K562 (cell line): Measurements from ENCODE around the gene FREM1. TPM values are rescaled to one million over a fixed set of nuclear protein-coding genes. Genes with fewer than 3 reads are reported as not detected.

ENCODE experiments used
- ATAC-seq: fragments of 200-7000 bp; cut with Tn5 transposase; 3 replicates; pipeline ENCODE4 v1.9.1; 2020; ENCODE audit warnings: moderate library complexity
- BruUV-seq: library from RNA; stranded (reverse); fragments of 400-500 nt; replicated peaks from 2 replicates; lab custom pipeline; 2021; lab: Mats Ljungman, UMichigan
- CTCF ChIA-PET: fragments of 300-600 bp; formaldehyde crosslinking; extraction: SDS; loops from one replicate; lab custom pipeline; 2021; ENCODE audit warnings: low intra/inter-chr PET ratio; lab: Yijun Ruan, JAX
- POLR2A ChIA-PET: fragments of 300-600, 350-650 bp; sonication (Branson Sonifier 250); formaldehyde crosslinking; extraction: SDS; loops from one replicate; lab custom pipeline; 2021; ENCODE audit warnings: antibody characterized with exemption, inconsistent platforms; lab: Yijun Ruan, JAX
- DNase-seq, 4 experiments: peaks; one replicate each; pipeline versions ENCODE4 v3.0.0 to v3.0.0-alpha.2; 2011 to 2018; ENCODE audit warnings: low spot score in 3 of 4, mixed read lengths in 3 of 4; ENCODE audit errors: extremely low read depth in 1 of 4
- FAIRE-seq: peaks from 2 replicates; lab custom pipeline; 2011; peaks lifted over from hg19 to GRCh38; lab: Jason Lieb, UNC
- H2AFZ ChIP-seq: 2 replicates; pipeline ENCODE4 v1.6.0; 2011; ENCODE audit warnings: low read depth, low read length, control low read depth, inconsistent platforms
- H3K27ac ChIP-seq: fragments of 200-600 bp; 3 replicates; pipeline ENCODE4 v1.8.0; 2011; ENCODE audit warnings: low read depth, mild to moderate bottlenecking, control low read depth, inconsistent platforms, low read length, moderate library complexity, mixed read lengths; ENCODE audit errors: extremely low read depth
- H3K27me3 ChIP-seq, 2 experiments: fragments of 300-600 bp in 1 of 2; 2 replicates in 1 of 2; 3 replicates in 1 of 2; pipeline versions ENCODE4 v1.6.0 to v1.8.0; 2011; ENCODE audit warnings: inconsistent platforms in 2 of 2, low read length in 2 of 2, mild to moderate bottlenecking in 1 of 2, mixed read lengths in 1 of 2, moderate library complexity in 1 of 2; ENCODE audit not compliant: control insufficient read depth in 2 of 2, insufficient read depth in 2 of 2
- H3K36me3 ChIP-seq: fragments of 300-600 bp; 3 replicates; pipeline ENCODE4 v1.8.0; 2011; ENCODE audit warnings: mild to moderate bottlenecking, low read length, inconsistent platforms; ENCODE audit not compliant: control insufficient read depth, insufficient read depth
- H3K4me1 ChIP-seq, 2 experiments: fragments of 200-600 bp in 1 of 2; replicated peaks in 1 of 2; 2 replicates in 1 of 2; 3 replicates in 1 of 2; pipeline versions ENCODE4 v1.5.1 to v1.8.0; 2011; ENCODE audit warnings: inconsistent platforms in 2 of 2, low read length in 2 of 2, mild to moderate bottlenecking in 1 of 2, mixed read lengths in 1 of 2, moderate library complexity in 1 of 2; ENCODE audit not compliant: control insufficient read depth in 2 of 2, insufficient read depth in 2 of 2
- H3K4me2 ChIP-seq: 2 replicates; pipeline ENCODE4 v1.6.1; 2011; ENCODE audit warnings: low read length, control low read depth, inconsistent platforms, mixed read lengths; ENCODE audit not compliant: insufficient read depth
- H3K4me3 ChIP-seq: fragments of 200-600 bp; sonication (generic), shearing (Covaris generic); 2 replicates; pipeline ENCODE4 v1.5.1; 2016; ENCODE audit warnings: control low read depth, inconsistent platforms
- H3K79me2 ChIP-seq: fragments of 200-600 bp; 3 replicates; pipeline ENCODE4 v1.8.0; 2011; ENCODE audit warnings: low read length, inconsistent platforms; ENCODE audit not compliant: control insufficient read depth, insufficient read depth
- H3K9ac ChIP-seq, 2 experiments: 2 replicates each; pipeline versions ENCODE4 v1.6.0 to v1.6.1; 2011; ENCODE audit warnings: low read depth in 2 of 2, low read length in 2 of 2, control low read depth in 1 of 2, inconsistent platforms in 1 of 2, mild to moderate bottlenecking in 1 of 2, mixed read lengths in 1 of 2; ENCODE audit not compliant: insufficient read depth in 1 of 2
- H3K9me1 ChIP-seq: one replicate; pipeline ENCODE4 v1.6.0; 2011; ENCODE audit warnings: inconsistent platforms, mild to moderate bottlenecking, low read length, moderate library complexity; ENCODE audit not compliant: control insufficient read depth, insufficient read depth
- H3K9me3 ChIP-seq: replicated peaks from 2 replicates; pipeline ENCODE4 v1.5.1; 2011; ENCODE audit warnings: low read depth, low read length, inconsistent platforms; ENCODE audit not compliant: control insufficient read depth, insufficient read depth
- H4K20me1 ChIP-seq: replicated peaks from 2 replicates; pipeline ENCODE4 v1.6.1; 2011; ENCODE audit warnings: low read length, inconsistent platforms, mixed read lengths; ENCODE audit not compliant: control insufficient read depth, insufficient read depth
- ASH1L ChIP-seq: fragments of 450-650 bp; IDR thresholded peaks from 2 replicates; pipeline ENCODE4 v1.6.1; 2018; ENCODE audit warnings: borderline replicate concordance, mild to moderate bottlenecking, low read depth; ENCODE audit not compliant: partially characterized antibody
- BRD4 ChIP-seq: fragments of 200-600 bp; sonication (generic); IDR thresholded peaks from 2 replicates; pipeline ENCODE4 v1.6.1; 2017; ENCODE audit warnings: inconsistent platforms
- CREBBP ChIP-seq: IDR thresholded peaks from one replicate; pipeline ENCODE4 v1.6.1; 2012; ENCODE audit warnings: low read depth, mild to moderate bottlenecking, control low read depth, inconsistent platforms, low read length
- HMG20A ChIP-seq: fragments of 450-650 bp; formaldehyde crosslinking; conservative IDR thresholded peaks from 2 replicates; pipeline ENCODE4 v1.4.0; 2020; ENCODE audit warnings: mild to moderate bottlenecking, mixed read lengths
- NFATC3 ChIP-seq: fragments of 450-650 bp; IDR thresholded peaks from 2 replicates; pipeline ENCODE4 v1.6.1; 2017; ENCODE audit warnings: mild to moderate bottlenecking
- NFRKB ChIP-seq: fragments of 450-650 bp; IDR thresholded peaks from 2 replicates; pipeline ENCODE4 v1.6.1; 2016; ENCODE audit warnings: low read depth
- POU5F1 ChIP-seq: fragments of 150-350 bp; IDR thresholded peaks from 2 replicates; pipeline ENCODE4 v1.6.1; 2014; ENCODE audit warnings: borderline replicate concordance, low read length, low read depth, mild to moderate bottlenecking; ENCODE audit not compliant: partially characterized antibody
- RBM14 ChIP-seq: fragments of 200-400 bp; formaldehyde crosslinking; IDR thresholded peaks from 2 replicates; pipeline ENCODE4 v1.6.1; 2018; ENCODE audit warnings: low read depth, mild to moderate bottlenecking, low read length, moderate library complexity, borderline replicate concordance; ENCODE audit not compliant: insufficient read depth
- RBM34 ChIP-seq: fragments of 200-400 bp; formaldehyde crosslinking; IDR thresholded peaks from 2 replicates; pipeline ENCODE4 v1.6.1; 2018; ENCODE audit warnings: low read length, borderline replicate concordance; ENCODE audit not compliant: insufficient read depth
- SAFB2 ChIP-seq: fragments of 200-400 bp; formaldehyde crosslinking; IDR thresholded peaks from 2 replicates; pipeline ENCODE4 v1.6.1; 2018; ENCODE audit warnings: borderline replicate concordance, low read length, low read depth, moderate library complexity; ENCODE audit not compliant: severe bottlenecking
- ZBTB17 ChIP-seq: fragments of 450-650 bp; formaldehyde crosslinking; IDR thresholded peaks from 2 replicates; pipeline ENCODE4 v1.4.0; 2020; ENCODE audit warnings: mild to moderate bottlenecking
- ZBTB7A ChIP-seq: IDR thresholded peaks from 2 replicates; pipeline ENCODE4 v1.6.1; 2011; ENCODE audit warnings: low read depth, mild to moderate bottlenecking, low read length, moderate library complexity, borderline replicate concordance; ENCODE audit not compliant: control insufficient read depth
- ZNF124 ChIP-seq: sonication (generic); formaldehyde crosslinking; IDR thresholded peaks from 2 replicates; pipeline ENCODE4 v1.8.1; 2022; ENCODE audit warnings: missing genetic modification reagents
- ZNF133 ChIP-seq: fragments of 250-450 bp; sonication (Bioruptor Pico); IDR thresholded peaks from 2 replicates; pipeline ENCODE4 v1.4.0; 2020; ENCODE audit warnings: mild to moderate bottlenecking
- in situ Hi-C: fragments of 300-500 bp; cut with MboI; formaldehyde crosslinking; loops from 4 replicates; pipeline ENCODE4 v1.15.0; 2018; ENCODE audit warnings: inconsistent platforms, mixed read lengths
- intact Hi-C: fragments of 100-400 bp; cut with micrococcal nuclease; formaldehyde crosslinking; loops from 2 replicates; pipeline ENCODE4 v1.14.2; 2022
- polyA plus RNA-seq, 8 experiments: library from polyadenylated mRNA; depleted of rRNA in 4 of 8; stranded (reverse) in 5 of 8; unstranded in 3 of 8; fragments of >200 nt; fragmentation: Nextera tagmentation in 2 of 8; fragmentation: Illumina TruSeq in 1 of 8; extraction: Ambion mirVana in 2 of 8; extraction: Trizol in 1 of 8; gene quantifications; 2 replicates each; pipeline versions ENCODE4 v1.2.1 to v1.2.3, GENCODE V29; 2011 to 2014; ENCODE audit warnings: inconsistent platforms in 1 of 8, missing spikeins in 1 of 8
- total RNA-seq, 7 experiments: library from RNA; depleted of rRNA in 6 of 7; stranded (reverse); fragments of >200 nt in 6 of 7; fragmentation: Illumina TruSeq in 2 of 7; extraction: Trizol in 2 of 7; gene quantifications; 2 replicates each; pipeline versions ENCODE4 v1.2.1 to v1.2.3, GENCODE V29; 2011 to 2021; ENCODE audit warnings: low replicate concordance in 1 of 7
- TF ChIP-seq, protein P1 (sequence below): sonication (generic); formaldehyde crosslinking; IDR thresholded peaks from 2 replicates; pipeline ENCODE4 v1.8.0; 2022; ENCODE audit warnings: mild to moderate bottlenecking, missing genetic modification reagents, borderline replicate concordance
- TF ChIP-seq, protein P2 (sequence below): sonication (generic); formaldehyde crosslinking; IDR thresholded peaks from 2 replicates; pipeline ENCODE4 v1.8.0; 2023; ENCODE audit warnings: mild to moderate bottlenecking, missing genetic modification reagents

The FREM1 gene
- total and polyA plus RNA-seq, 9 of the 15 experiments (the other 6 are each of a cell fraction or from before 2014, with no cell fraction given), result 0.03 to 0.24 (median 0.13) TPM; not detected in 2

DNA sequence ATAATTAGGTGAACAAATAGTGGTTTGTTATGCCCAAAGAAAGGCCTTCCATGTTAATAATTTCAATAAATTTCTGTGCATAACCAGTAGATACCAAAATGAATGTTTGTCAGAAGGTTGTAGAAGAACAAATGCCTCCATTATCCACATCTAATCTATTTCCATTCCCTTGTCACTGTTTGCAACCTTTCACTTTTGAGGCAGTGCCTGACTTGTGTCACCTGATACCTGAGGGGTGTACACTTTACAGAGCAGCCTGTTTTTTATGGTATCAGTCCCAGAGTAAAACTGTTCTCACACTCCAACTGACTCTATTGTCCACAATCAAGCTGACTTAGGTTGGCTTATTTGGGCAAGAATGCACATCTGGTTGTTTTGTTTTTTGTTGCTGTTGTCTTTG lies 40.1 kb downstream of the FREM1 start:
- no peak for FAIRE-seq
- no peak overlapping the region for H2AFZ ChIP-seq
- H3K79me2 ChIP-seq, result no peaks in the 10 kb centered on the region
- in situ Hi-C loops, result no loop called here
- H3K4me1 ChIP-seq, result no peaks in the 10 kb centered on the region
- H3K4me2 ChIP-seq, result no peak overlapping the region
- H3K9me1 ChIP-seq, result no peaks in the 10 kb centered on the region
- H3K9me3 ChIP-seq, result no peaks in the 10 kb centered on the region
- no peak overlapping the region for H3K9ac ChIP-seq
- TF ChIP-seq RBM34 (no peak), NFRKB (no peak), POU5F1 (no peak), NFATC3 (no peak), HMG20A (CRISPR knock-in tag) (no peak), SAFB2 (no peak), CREBBP (no peak), ZNF133 (CRISPR knock-in tag) (no peak), ZNF124 (CRISPR knock-in tag) (no peak), ZBTB7A (no peak), BRD4 (no peak), ASH1L (no peak), RBM14 (no peak), ZBTB17 (CRISPR knock-in tag) (no peak)
- TF ChIP-seq, protein P1, sequence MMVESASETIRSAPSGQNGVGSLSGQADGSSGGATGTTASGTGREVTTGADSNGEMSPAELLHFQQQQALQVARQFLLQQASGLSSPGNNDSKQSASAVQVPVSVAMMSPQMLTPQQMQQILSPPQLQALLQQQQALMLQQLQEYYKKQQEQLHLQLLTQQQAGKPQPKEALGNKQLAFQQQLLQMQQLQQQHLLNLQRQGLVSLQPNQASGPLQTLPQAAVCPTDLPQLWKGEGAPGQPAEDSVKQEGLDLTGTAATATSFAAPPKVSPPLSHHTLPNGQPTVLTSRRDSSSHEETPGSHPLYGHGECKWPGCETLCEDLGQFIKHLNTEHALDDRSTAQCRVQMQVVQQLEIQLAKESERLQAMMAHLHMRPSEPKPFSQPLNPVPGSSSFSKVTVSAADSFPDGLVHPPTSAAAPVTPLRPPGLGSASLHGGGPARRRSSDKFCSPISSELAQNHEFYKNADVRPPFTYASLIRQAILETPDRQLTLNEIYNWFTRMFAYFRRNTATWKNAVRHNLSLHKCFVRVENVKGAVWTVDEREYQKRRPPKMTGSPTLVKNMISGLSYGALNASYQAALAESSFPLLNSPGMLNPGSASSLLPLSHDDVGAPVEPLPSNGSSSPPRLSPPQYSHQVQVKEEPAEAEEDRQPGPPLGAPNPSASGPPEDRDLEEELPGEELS (CRISPR knock-in tag), result no peak
- TF ChIP-seq, protein P2, sequence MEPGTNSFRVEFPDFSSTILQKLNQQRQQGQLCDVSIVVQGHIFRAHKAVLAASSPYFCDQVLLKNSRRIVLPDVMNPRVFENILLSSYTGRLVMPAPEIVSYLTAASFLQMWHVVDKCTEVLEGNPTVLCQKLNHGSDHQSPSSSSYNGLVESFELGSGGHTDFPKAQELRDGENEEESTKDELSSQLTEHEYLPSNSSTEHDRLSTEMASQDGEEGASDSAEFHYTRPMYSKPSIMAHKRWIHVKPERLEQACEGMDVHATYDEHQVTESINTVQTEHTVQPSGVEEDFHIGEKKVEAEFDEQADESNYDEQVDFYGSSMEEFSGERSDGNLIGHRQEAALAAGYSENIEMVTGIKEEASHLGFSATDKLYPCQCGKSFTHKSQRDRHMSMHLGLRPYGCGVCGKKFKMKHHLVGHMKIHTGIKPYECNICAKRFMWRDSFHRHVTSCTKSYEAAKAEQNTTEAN (CRISPR knock-in tag), result no peak
- TF ChIP-seq, all 486 proteins: peak for 0
- no TSS peak for BruUV-seq
- ATAC-seq (no peak), DNase-seq (no peak)
- no peaks in the 10 kb centered on the region for H3K27me3 ChIP-seq
- H3K36me3 ChIP-seq, result no peaks in the 10 kb centered on the region
- no peak overlapping the region for H3K4me3 ChIP-seq
- no peak overlapping the region for H3K27ac ChIP-seq
- no peaks in the 10 kb centered on the region for H4K20me1 ChIP-seq
- ChIA-PET POLR2A (no interaction called here), CTCF (no interaction called here)
- intact Hi-C loops, result no loop called here
